Measurements from ENCODE around the gene RBM45.

Gene RBM45

GRCh38 chr2:178082408-178083045 lies 29.7 kb upstream of the RBM45 start:
- TF ChIP-seq GATA3 (IDR thresholded peaks at IDR 0.05; ENCODE audit: low read depth, low read length) (no peak), GATA2 (IDR thresholded peaks at IDR 0.05; ENCODE audit: low read depth, low read length) (no peak)

- TF ChIP-seq GATA3 (IDR thresholded peaks at IDR 0.05; ENCODE audit: low read depth, low read length) (no peak), GATA2 (IDR thresholded peaks at IDR 0.05; ENCODE audit: low read depth, low read length) (no peak)
These were observed 28.0 kb upstream of the RBM45 start for GRCh38 chr2:178084273-178084672.

- TF ChIP-seq GATA3 (IDR thresholded peaks at IDR 0.05; ENCODE audit: low read depth, low read length) (no peak), GATA2 (IDR thresholded peaks at IDR 0.05; ENCODE audit: low read depth, low read length) (no peak)
These were observed 23.4 kb upstream of the RBM45 start for GRCh38 chr2:178088774-178089270.

GRCh38 chr2:178093471-178093870 lies 18.8 kb upstream of the RBM45 start:
- TF ChIP-seq GATA3 (IDR thresholded peaks at IDR 0.05; ENCODE audit: low read depth, low read length) (no peak), GATA2 (IDR thresholded peaks at IDR 0.05; ENCODE audit: low read depth, low read length) (no peak)

GRCh38 chr2:178101321-178102079 lies 10.7 kb upstream of the RBM45 start:
- TF ChIP-seq GATA3 (IDR thresholded peaks at IDR 0.05; ENCODE audit: low read depth, low read length) = no peak
- no peak for TF ChIP-seq GATA2 (IDR thresholded peaks at IDR 0.05; ENCODE audit: low read depth, low read length)

GRCh38 chr2:178105566-178105965 lies 6.7 kb upstream of the RBM45 start:
- no peak for TF ChIP-seq GATA2 (IDR thresholded peaks at IDR 0.05; ENCODE audit: low read depth, low read length)
- no peak for TF ChIP-seq GATA3 (IDR thresholded peaks at IDR 0.05; ENCODE audit: low read depth, low read length)

- TF ChIP-seq GATA2 (IDR thresholded peaks at IDR 0.05; ENCODE audit: low read depth, low read length) = no peak
These were observed 6.2 kb upstream of the RBM45 start for GRCh38 chr2:178106053-178106452.

GRCh38 chr2:178108176-178108575 lies 4.1 kb upstream of the RBM45 start:
- no peak for TF ChIP-seq GATA3 (IDR thresholded peaks at IDR 0.05; ENCODE audit: low read depth, low read length)
- no peak for TF ChIP-seq GATA2 (IDR thresholded peaks at IDR 0.05; ENCODE audit: low read depth, low read length)

- TF ChIP-seq GATA3 (IDR thresholded peaks at IDR 0.05; ENCODE audit: low read depth, low read length) (no peak), GATA2 (IDR thresholded peaks at IDR 0.05; ENCODE audit: low read depth, low read length) (no peak)
These were observed 2.4 kb upstream of the RBM45 start for GRCh38 chr2:178109813-178110212.

GRCh38 chr2:178110681-178111080 lies 1.6 kb upstream of the RBM45 start:
- no peak for TF ChIP-seq GATA2 (IDR thresholded peaks at IDR 0.05; ENCODE audit: low read depth, low read length)
- no peak for TF ChIP-seq GATA3 (IDR thresholded peaks at IDR 0.05; ENCODE audit: low read depth, low read length)

GRCh38 chr2:178111743-178112142 lies 494 bp upstream of the RBM45 start:
- TF ChIP-seq GATA3 (IDR thresholded peaks at IDR 0.05; ENCODE audit: low read depth, low read length) (no peak), GATA2 (IDR thresholded peaks at IDR 0.05; ENCODE audit: low read depth, low read length) (no peak)

- TF ChIP-seq GATA2 (IDR thresholded peaks at IDR 0.05; ENCODE audit: low read depth, low read length) (no peak), GATA3 (IDR thresholded peaks at IDR 0.05; ENCODE audit: low read depth, low read length) (no peak)
These were observed 2.2 kb downstream of the RBM45 start for GRCh38 chr2:178114462-178114861.

- TF ChIP-seq GATA3 (IDR thresholded peaks at IDR 0.05; ENCODE audit: low read depth, low read length) = no peak
- no peak for TF ChIP-seq GATA2 (IDR thresholded peaks at IDR 0.05; ENCODE audit: low read depth, low read length)
These were observed 3.0 kb downstream of the RBM45 start for GRCh38 chr2:178115271-178115670.

GRCh38 chr2:178117725-178118124 lies 5.5 kb downstream of the RBM45 start:
- TF ChIP-seq GATA2 (IDR thresholded peaks at IDR 0.05; ENCODE audit: low read depth, low read length) = no peak
- no peak for TF ChIP-seq GATA3 (IDR thresholded peaks at IDR 0.05; ENCODE audit: low read depth, low read length)
